ENCODE data around the gene HIVEP1. TPM values are rescaled to one million over a fixed set of nuclear protein-coding genes. Genes with fewer than 3 reads are reported as not detected.

HIVEP1 gene
- total RNA-seq, 1 experiment from 2014 or later, result 24.3 TPM

DNA sequence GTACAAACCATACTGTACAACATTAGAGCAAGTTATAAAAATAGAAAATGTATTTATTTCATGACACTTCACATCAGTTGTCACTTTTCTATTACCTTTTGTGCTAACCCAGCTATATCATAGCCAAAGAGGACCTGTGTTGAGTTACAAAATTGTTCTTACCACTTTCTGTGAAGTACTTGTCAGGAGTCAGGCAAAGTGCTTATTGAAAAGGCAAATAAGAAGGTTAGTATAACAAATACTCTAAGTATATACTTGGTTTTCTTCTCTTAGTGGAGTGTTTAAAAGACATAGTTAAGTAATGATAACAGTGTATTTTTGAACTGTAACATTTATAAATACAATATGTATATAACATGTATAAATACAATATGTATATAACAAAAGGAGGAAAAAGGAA, 88.9 kb downstream of the HIVEP1 start (continued):
- no peak for TF ChIP-seq USF2 (CRISPR knock-in tag; IDR thresholded peaks at IDR 0.05)
- TF ChIP-seq, protein P1, sequence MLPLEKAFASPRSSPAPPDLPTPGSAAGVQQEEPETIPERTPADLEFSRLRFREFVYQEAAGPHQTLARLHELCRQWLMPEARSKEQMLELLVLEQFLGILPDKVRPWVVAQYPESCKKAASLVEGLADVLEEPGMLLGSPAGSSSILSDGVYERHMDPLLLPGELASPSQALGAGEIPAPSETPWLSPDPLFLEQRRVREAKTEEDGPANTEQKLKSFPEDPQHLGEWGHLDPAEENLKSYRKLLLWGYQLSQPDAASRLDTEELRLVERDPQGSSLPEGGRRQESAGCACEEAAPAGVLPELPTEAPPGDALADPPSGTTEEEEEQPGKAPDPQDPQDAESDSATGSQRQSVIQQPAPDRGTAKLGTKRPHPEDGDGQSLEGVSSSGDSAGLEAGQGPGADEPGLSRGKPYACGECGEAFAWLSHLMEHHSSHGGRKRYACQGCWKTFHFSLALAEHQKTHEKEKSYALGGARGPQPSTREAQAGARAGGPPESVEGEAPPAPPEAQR (CRISPR knock-in tag; IDR thresholded peaks at IDR 0.05), result no peak
- no peak for TF ChIP-seq KAT7 (CRISPR knock-in tag; IDR thresholded peaks at IDR 0.05; ENCODE audit: borderline replicate concordance)
- TF ChIP-seq ZNF232 (CRISPR knock-in tag; IDR thresholded peaks at IDR 0.05), result no peak
- no peak for TF ChIP-seq NR2C2 (CRISPR knock-in tag; IDR thresholded peaks at IDR 0.05)

- H3K27me3 Mint-ChIP-seq (ENCODE audit: low read depth), result no peaks in the 10 kb centered on the region
- ATAC-seq (no peak), DNase-seq (ENCODE audit: low spot score) (no peak)
- TF ChIP-seq, protein P2, sequence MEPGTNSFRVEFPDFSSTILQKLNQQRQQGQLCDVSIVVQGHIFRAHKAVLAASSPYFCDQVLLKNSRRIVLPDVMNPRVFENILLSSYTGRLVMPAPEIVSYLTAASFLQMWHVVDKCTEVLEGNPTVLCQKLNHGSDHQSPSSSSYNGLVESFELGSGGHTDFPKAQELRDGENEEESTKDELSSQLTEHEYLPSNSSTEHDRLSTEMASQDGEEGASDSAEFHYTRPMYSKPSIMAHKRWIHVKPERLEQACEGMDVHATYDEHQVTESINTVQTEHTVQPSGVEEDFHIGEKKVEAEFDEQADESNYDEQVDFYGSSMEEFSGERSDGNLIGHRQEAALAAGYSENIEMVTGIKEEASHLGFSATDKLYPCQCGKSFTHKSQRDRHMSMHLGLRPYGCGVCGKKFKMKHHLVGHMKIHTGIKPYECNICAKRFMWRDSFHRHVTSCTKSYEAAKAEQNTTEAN (CRISPR knock-in tag; IDR thresholded peaks at IDR 0.05), result no peak
- TF ChIP-seq ATF6 (CRISPR knock-in tag; IDR thresholded peaks at IDR 0.05), result no peak
- no peak for TF ChIP-seq RORB (CRISPR knock-in tag; IDR thresholded peaks at IDR 0.05)
- TF ChIP-seq, protein P3, sequence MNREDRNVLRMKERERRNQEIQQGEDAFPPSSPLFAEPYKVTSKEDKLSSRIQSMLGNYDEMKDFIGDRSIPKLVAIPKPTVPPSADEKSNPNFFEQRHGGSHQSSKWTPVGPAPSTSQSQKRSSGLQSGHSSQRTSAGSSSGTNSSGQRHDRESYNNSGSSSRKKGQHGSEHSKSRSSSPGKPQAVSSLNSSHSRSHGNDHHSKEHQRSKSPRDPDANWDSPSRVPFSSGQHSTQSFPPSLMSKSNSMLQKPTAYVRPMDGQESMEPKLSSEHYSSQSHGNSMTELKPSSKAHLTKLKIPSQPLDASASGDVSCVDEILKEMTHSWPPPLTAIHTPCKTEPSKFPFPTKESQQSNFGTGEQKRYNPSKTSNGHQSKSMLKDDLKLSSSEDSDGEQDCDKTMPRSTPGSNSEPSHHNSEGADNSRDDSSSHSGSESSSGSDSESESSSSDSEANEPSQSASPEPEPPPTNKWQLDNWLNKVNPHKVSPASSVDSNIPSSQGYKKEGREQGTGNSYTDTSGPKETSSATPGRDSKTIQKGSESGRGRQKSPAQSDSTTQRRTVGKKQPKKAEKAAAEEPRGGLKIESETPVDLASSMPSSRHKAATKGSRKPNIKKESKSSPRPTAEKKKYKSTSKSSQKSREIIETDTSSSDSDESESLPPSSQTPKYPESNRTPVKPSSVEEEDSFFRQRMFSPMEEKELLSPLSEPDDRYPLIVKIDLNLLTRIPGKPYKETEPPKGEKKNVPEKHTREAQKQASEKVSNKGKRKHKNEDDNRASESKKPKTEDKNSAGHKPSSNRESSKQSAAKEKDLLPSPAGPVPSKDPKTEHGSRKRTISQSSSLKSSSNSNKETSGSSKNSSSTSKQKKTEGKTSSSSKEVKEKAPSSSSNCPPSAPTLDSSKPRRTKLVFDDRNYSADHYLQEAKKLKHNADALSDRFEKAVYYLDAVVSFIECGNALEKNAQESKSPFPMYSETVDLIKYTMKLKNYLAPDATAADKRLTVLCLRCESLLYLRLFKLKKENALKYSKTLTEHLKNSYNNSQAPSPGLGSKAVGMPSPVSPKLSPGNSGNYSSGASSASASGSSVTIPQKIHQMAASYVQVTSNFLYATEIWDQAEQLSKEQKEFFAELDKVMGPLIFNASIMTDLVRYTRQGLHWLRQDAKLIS (CRISPR knock-in tag; IDR thresholded peaks at IDR 0.05; ENCODE audit: borderline replicate concordance), result no peak
- no peak for TF ChIP-seq ZNF138 (CRISPR knock-in tag; conservative IDR thresholded peaks at IDR 0.05)
- TF ChIP-seq NFYB (CRISPR knock-in tag; conservative IDR thresholded peaks at IDR 0.05; ENCODE audit: low read depth), result no peak
- no peak for TF ChIP-seq OVOL2 (CRISPR knock-in tag; IDR thresholded peaks at IDR 0.05; ENCODE audit: borderline replicate concordance)
- no peak for TF ChIP-seq NR3C1 (CRISPR knock-in tag; conservative IDR thresholded peaks at IDR 0.05; ENCODE audit: low read depth)
- POLR2A ChIA-PET, result no interaction called here
- no peak overlapping the region for H3K27ac Mint-ChIP-seq
- CTCF ChIA-PET, result no interaction called here
- H3K4me3 Mint-ChIP-seq, result no peak overlapping the region
- no peaks in the 10 kb centered on the region for H3K9me3 Mint-ChIP-seq
- H3K4me1 Mint-ChIP-seq, result 0 out of 2 replicates have a peak, but pooled peaks cover 7% of the 10 kb centered on the region
- no peaks in the 10 kb centered on the region for H3K36me3 Mint-ChIP-seq
These were observed 89.7 kb downstream of the HIVEP1 start for GRCh38 chr6:12101653-12102312.

DNA sequence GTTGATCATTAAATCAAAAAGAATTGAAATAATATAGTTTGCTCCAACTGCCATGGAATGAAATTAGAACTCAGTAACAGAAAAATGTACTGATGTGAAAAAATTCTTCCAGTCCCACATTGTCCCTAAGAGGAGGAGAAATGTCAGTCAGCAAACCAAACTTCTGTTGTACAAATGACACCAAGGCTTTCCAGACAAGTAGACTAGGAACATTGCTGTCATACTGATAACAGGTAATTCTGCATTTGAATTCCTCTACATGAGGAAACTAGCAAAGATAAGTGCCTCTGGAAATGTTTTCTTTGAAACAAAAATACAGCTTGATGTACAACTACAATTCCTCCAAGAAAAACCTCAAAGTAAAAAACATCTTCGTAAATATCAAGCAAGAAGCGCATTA, 90.2 kb downstream of the HIVEP1 start:
- ATAC-seq, result no peak
- ChIA-PET POLR2A (no interaction called here), CTCF (no interaction called here)
- H3K9me3 Mint-ChIP-seq, result peaks cover 2% of the 10 kb centered on the region
- no peak overlapping the region; the same call in 1 of the 2 replicates for H3K27ac Mint-ChIP-seq
- peaks cover 5% of the 10 kb centered on the region for H3K36me3 Mint-ChIP-seq
- 0 out of 2 replicates have a peak, but pooled peaks cover 7% of the 10 kb centered on the region for H3K4me1 Mint-ChIP-seq
- DNase-seq (ENCODE audit: low spot score), result no peak
- no peak overlapping the region for H3K4me3 Mint-ChIP-seq
- H3K27me3 Mint-ChIP-seq (ENCODE audit: low read depth), result no peaks in the 10 kb centered on the region
- TF ChIP-seq ESRRA (CRISPR knock-in tag; IDR thresholded peaks at IDR 0.05; ENCODE audit: borderline replicate concordance), result no peak
- no peak for TF ChIP-seq SMAD3 (CRISPR knock-in tag; IDR thresholded peaks at IDR 0.05; ENCODE audit: borderline replicate concordance)
- TF ChIP-seq CBFB (CRISPR knock-in tag; IDR thresholded peaks at IDR 0.05; ENCODE audit: low read depth), result no peak
- TF ChIP-seq, protein P4, sequence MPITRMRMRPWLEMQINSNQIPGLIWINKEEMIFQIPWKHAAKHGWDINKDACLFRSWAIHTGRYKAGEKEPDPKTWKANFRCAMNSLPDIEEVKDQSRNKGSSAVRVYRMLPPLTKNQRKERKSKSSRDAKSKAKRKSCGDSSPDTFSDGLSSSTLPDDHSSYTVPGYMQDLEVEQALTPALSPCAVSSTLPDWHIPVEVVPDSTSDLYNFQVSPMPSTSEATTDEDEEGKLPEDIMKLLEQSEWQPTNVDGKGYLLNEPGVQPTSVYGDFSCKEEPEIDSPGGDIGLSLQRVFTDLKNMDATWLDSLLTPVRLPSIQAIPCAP (CRISPR knock-in tag; IDR thresholded peaks at IDR 0.05), result no peak
- TF ChIP-seq JUN (CRISPR knock-in tag; IDR thresholded peaks at IDR 0.05), result no peak
- TF ChIP-seq ELF4 (CRISPR knock-in tag; IDR thresholded peaks at IDR 0.05; ENCODE audit: low read depth), result no peak
- TF ChIP-seq, protein P1 (CRISPR knock-in tag; IDR thresholded peaks at IDR 0.05), result no peak
- no peak for TF ChIP-seq SP1 (CRISPR knock-in tag; conservative IDR thresholded peaks at IDR 0.05)
- TF ChIP-seq NR3C1 (CRISPR knock-in tag; conservative IDR thresholded peaks at IDR 0.05; ENCODE audit: low read depth), result no peak
- no peak for TF ChIP-seq IRF2 (CRISPR knock-in tag; IDR thresholded peaks at IDR 0.05; ENCODE audit: borderline replicate concordance, low read depth)
- TF ChIP-seq GABPB1 (CRISPR knock-in tag; IDR thresholded peaks at IDR 0.05), result no peak

All from WTC11 (cell line).